ENCODE measurements around the gene PSD4.

PSD4 gene

GRCh38 chr2:113209011-113209645, 35.4 kb downstream of the PSD4 start:
- no peak for DNase-seq

- no peak for DNase-seq
These were observed 35.9 kb downstream of the PSD4 start for GRCh38 chr2:113209646-113210171.

- no peak for DNase-seq
These were observed 37.7 kb downstream of the PSD4 start for GRCh38 chr2:113211226-113212105.

GRCh38 chr2:113212245-113213060, 38.7 kb downstream of the PSD4 start:
- DNase-seq, result no peak

- no peak for DNase-seq
These were observed 39.5 kb downstream of the PSD4 start for GRCh38 chr2:113213061-113213930.

GRCh38 chr2:113214141-113214540, 40.4 kb downstream of the PSD4 start:
- no peak for DNase-seq

- DNase-seq, result no peak
These were observed 41.3 kb downstream of the PSD4 start for GRCh38 chr2:113215056-113215455.

GRCh38 chr2:113216321-113216720, 42.5 kb downstream of the PSD4 start:
- no peak for DNase-seq

- DNase-seq, result no peak
These were observed 43.2 kb downstream of the PSD4 start for GRCh38 chr2:113216891-113217454.

GRCh38 chr2:113217455-113218282, 43.9 kb downstream of the PSD4 start:
- DNase-seq, result no peak

GRCh38 chr2:113218283-113219091, 44.7 kb downstream of the PSD4 start:
- no peak for DNase-seq

- no peak for DNase-seq
These were observed 45.3 kb downstream of the PSD4 start for GRCh38 chr2:113219092-113219441.

- no peak for DNase-seq
These were observed 45.7 kb downstream of the PSD4 start for GRCh38 chr2:113219525-113219888.

- DNase-seq, result no peak
These were observed 46.3 kb downstream of the PSD4 start for GRCh38 chr2:113219889-113220641.

- no peak for DNase-seq
These were observed 47.4 kb downstream of the PSD4 start for GRCh38 chr2:113220970-113221708.

- DNase-seq, result no peak
These were observed 48.1 kb downstream of the PSD4 start for GRCh38 chr2:113221846-113222245.

- no peak for DNase-seq
These were observed 50.0 kb downstream of the PSD4 start for GRCh38 chr2:113223813-113224212.

- no peak for DNase-seq
These were observed 51.0 kb downstream of the PSD4 start for GRCh38 chr2:113224647-113225236.
